ENCODE data around the gene KLHL33.

Gene KLHL33

GRCh38 chr14:20377171-20377570, 58.8 kb downstream of the KLHL33 start:
- TF ChIP-seq, protein P1, sequence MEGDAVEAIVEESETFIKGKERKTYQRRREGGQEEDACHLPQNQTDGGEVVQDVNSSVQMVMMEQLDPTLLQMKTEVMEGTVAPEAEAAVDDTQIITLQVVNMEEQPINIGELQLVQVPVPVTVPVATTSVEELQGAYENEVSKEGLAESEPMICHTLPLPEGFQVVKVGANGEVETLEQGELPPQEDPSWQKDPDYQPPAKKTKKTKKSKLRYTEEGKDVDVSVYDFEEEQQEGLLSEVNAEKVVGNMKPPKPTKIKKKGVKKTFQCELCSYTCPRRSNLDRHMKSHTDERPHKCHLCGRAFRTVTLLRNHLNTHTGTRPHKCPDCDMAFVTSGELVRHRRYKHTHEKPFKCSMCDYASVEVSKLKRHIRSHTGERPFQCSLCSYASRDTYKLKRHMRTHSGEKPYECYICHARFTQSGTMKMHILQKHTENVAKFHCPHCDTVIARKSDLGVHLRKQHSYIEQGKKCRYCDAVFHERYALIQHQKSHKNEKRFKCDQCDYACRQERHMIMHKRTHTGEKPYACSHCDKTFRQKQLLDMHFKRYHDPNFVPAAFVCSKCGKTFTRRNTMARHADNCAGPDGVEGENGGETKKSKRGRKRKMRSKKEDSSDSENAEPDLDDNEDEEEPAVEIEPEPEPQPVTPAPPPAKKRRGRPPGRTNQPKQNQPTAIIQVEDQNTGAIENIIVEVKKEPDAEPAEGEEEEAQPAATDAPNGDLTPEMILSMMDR (IDR thresholded peaks at IDR 0.05; ENCODE audit: control insufficient read depth, extremely low read depth, insufficient read depth): no peak
- DNase-seq (ENCODE audit: low read depth): no peak
- no peak overlapping the region for H3K4me3 ChIP-seq (ENCODE audit: low read depth, low read length)

DNA sequence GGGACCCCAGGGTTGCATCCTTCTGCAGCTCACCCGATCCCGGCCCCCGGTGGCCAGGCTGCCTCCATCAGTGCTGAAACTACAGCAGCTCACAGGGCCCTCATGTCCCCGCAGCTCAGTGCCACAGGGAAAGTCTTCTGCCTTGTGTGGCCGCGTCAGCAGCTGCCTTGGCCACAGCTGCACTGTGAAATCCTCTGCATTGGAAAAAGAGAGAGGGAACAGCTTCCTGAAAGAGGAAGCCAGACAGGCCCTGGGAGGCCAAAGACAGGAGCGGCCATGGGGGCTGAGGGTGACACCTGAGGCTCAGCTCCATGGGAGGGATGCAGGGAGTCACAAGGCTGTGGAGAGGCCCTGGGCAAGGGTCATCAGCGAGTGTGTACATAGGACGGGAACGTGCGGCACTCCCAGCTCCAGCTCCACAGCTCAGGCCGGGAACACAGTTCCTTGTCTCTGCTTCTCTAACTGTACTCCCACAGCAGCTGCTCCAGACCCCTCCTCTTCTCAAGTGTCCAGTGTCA, 59.8 kb downstream of the KLHL33 start:
- DNase-seq (ENCODE audit: low read depth): no peak
- no peak overlapping the region for H3K4me3 ChIP-seq (ENCODE audit: low read depth, low read length)
- TF ChIP-seq, protein P1 (IDR thresholded peaks at IDR 0.05; ENCODE audit: control insufficient read depth, extremely low read depth, insufficient read depth): no peak
